ENCODE data around the gene MAD1L1.

- TF ChIP-seq CTCF (conservative IDR thresholded peaks at IDR 0.05): no peak
- TF ChIP-seq EZH2 (IDR thresholded peaks at IDR 0.05; ENCODE audit: low read depth): no peak
Measured at GRCh38 chr7:1946773-1947450, 285.8 kb downstream of the MAD1L1 start.

Data from PC-9 (cell line).